ENCODE measurements around the gene SMLR1. TPM values are rescaled to one million over a fixed set of nuclear protein-coding genes. Genes with fewer than 3 reads are reported as not detected.

Gene SMLR1
- total and polyA plus RNA-seq, 8 donors = 0.73 TPM; not detected in 7

GRCh38 chr6:130829333-130829910, 2.2 kb downstream of the SMLR1 start:
- H3K4me1 ChIP-seq = peaks cover 0 to 9% (median 0%) of the 10 kb centered on the region in 4 donors
- no peak for DNase-seq
- H3K9me3 ChIP-seq = no peaks in the 10 kb centered on the region
- intact Hi-C loops (cut with DNase I; ENCODE audit: low total_unique reads) = no loop called here
- 68 to 79% (median 74%) methylated on average over 4 of the region's 4 CpGs for WGBS, 5 donors
- TF ChIP-seq EP300 (IDR thresholded peaks at IDR 0.05) = no peak
- no peaks in the 10 kb centered on the region for H3K27me3 ChIP-seq
- H3K4me3 ChIP-seq = no peak overlapping the region
- no peak overlapping the region for H3K27ac ChIP-seq
- H3K36me3 ChIP-seq = no peaks in the 10 kb centered on the region

GRCh38 chr6:130831607-130832006, 4.4 kb downstream of the SMLR1 start:
- Histone ChIP-seq H3K4me3 (no peak overlapping the region), H3K9me3 (no peaks in the 10 kb centered on the region), H3K27me3 (no peaks in the 10 kb centered on the region), H3K4me1 (peaks cover 0 to 9% (median 0%) of the 10 kb centered on the region in 4 donors), H3K27ac (no peak overlapping the region), H3K36me3 (no peaks in the 10 kb centered on the region)
- intact Hi-C loops (cut with DNase I; ENCODE audit: low total_unique reads) = no loop called here
- peak in 1 of 2 donors; percentile 26 for DNase-seq
- no peak for TF ChIP-seq POLR2AphosphoS5 (IDR thresholded peaks at IDR 0.05)
- no peak for TF ChIP-seq EP300 (IDR thresholded peaks at IDR 0.05)
- no peak for TF ChIP-seq POLR2A (IDR thresholded peaks at IDR 0.05)
- TF ChIP-seq CTCF (IDR thresholded peaks at IDR 0.05) = no peak
- WGBS, 5 donors = 83 to 93% (median 88%) methylated on average over 5 of the region's 5 CpGs

- TF ChIP-seq CTCF (IDR thresholded peaks at IDR 0.05) (no peak), POLR2AphosphoS5 (IDR thresholded peaks at IDR 0.05) (no peak)
- Histone ChIP-seq H3K27ac (no peak overlapping the region), H3K27me3 (no peaks in the 10 kb centered on the region), H3K4me3 (no peak overlapping the region), H3K4me1 (no peaks in the 10 kb centered on the region), H3K36me3 (no peaks in the 10 kb centered on the region), H3K9me3 (no peaks in the 10 kb centered on the region)
- DNase-seq = no peak
- intact Hi-C loops (cut with DNase I; ENCODE audit: low total_unique reads) = no loop called here
- 38 to 95% (median 80%) methylated on average over 1 of the region's 1 CpG for WGBS, 5 donors
These were observed 6.4 kb downstream of the SMLR1 start for GRCh38 chr6:130833569-130833968.

GRCh38 chr6:130834482-130835251, 7.5 kb downstream of the SMLR1 start:
- Histone ChIP-seq H3K27me3 (no peaks in the 10 kb centered on the region), H3K4me3 (no peak overlapping the region), H3K9me3 (no peaks in the 10 kb centered on the region), H3K27ac (no peak overlapping the region), H3K36me3 (no peaks in the 10 kb centered on the region), H3K4me1 (peaks cover 0 to 5% (median 2%) of the 10 kb centered on the region in 4 donors)
- intact Hi-C loops (cut with DNase I; ENCODE audit: low total_unique reads) = no loop called here
- 81 to 96% (median 83%) methylated on average over 5 of the region's 5 CpGs for WGBS, 5 donors
- no peak for DNase-seq
- no peak for TF ChIP-seq CTCF (IDR thresholded peaks at IDR 0.05)
- no peak for TF ChIP-seq EP300 (IDR thresholded peaks at IDR 0.05)

- intact Hi-C loops (cut with DNase I; ENCODE audit: low total_unique reads) = no loop called here
- H3K27ac ChIP-seq = no peak overlapping the region
- no peak for DNase-seq
- no peaks in the 10 kb centered on the region for H3K36me3 ChIP-seq
- H3K9me3 ChIP-seq = no peaks in the 10 kb centered on the region
- TF ChIP-seq EP300 (IDR thresholded peaks at IDR 0.05) = no peak
- TF ChIP-seq POLR2AphosphoS5 (IDR thresholded peaks at IDR 0.05) = no peak
- no peak for TF ChIP-seq CTCF (IDR thresholded peaks at IDR 0.05)
- no peak for TF ChIP-seq POLR2A (IDR thresholded peaks at IDR 0.05)
- 67 to 94% (median 87%) methylated on average over 3 of the region's 3 CpGs for WGBS, 5 donors
- peaks cover 0 to 5% (median 2%) of the 10 kb centered on the region in 4 donors for H3K4me1 ChIP-seq
- H3K4me3 ChIP-seq = no peak overlapping the region
- no peaks in the 10 kb centered on the region for H3K27me3 ChIP-seq
These were observed 8.9 kb downstream of the SMLR1 start for GRCh38 chr6:130836055-130836640.
